A549 (cell line): ENCODE data around the gene SCYGR7. TPM values are rescaled to one million over a fixed set of nuclear protein-coding genes. Genes with fewer than 3 reads are reported as not detected.

ENCODE experiments used
- ATAC-seq, 2 experiments: fragments of 200-7000 bp in 1 of 2; fragments of >200 bp in 1 of 2; cut with Nextera tagmentation in 1 of 2; cut with Tn5 transposase in 1 of 2; 3 replicates each; pipeline versions ENCODE4 v1.8.0 to v1.9.1; 2018 to 2020; ENCODE audit warnings: mild to moderate bottlenecking in 1 of 2, moderate library complexity in 1 of 2
- CTCF ChIA-PET: fragments of 300-600 bp; sonication (Branson Sonifier 250); formaldehyde crosslinking; extraction: SDS; loops from one replicate; lab custom pipeline; 2021; ENCODE audit warnings: antibody characterized with exemption, inconsistent platforms; lab: Yijun Ruan, JAX
- POLR2A ChIA-PET: fragments of 350-600 bp; formaldehyde crosslinking; extraction: SDS; loops from one replicate; lab custom pipeline; 2021; ENCODE audit warnings: antibody characterized with exemption, inconsistent platforms; lab: Yijun Ruan, JAX
- DNase-seq, 2 experiments: peaks; one replicate each; pipeline versions ENCODE4 v3.0.0 to v3.0.0-alpha.2; 2011 to 2016; ENCODE audit warnings: low read depth in 1 of 2, low spot score in 1 of 2
- FAIRE-seq: peaks from 2 replicates; lab custom pipeline; 2011; peaks lifted over from hg19 to GRCh38; lab: Jason Lieb, UNC
- H3K27ac ChIP-seq, 2 experiments: fragments of >200 bp; sonication (Bioruptor Twin); formaldehyde crosslinking; 3 replicates each; pipeline ENCODE4 v1.5.1; 2016 to 2017
- H3K4me1 ChIP-seq: fragments of >200 bp; sonication (Bioruptor Twin); formaldehyde crosslinking; 3 replicates; pipeline ENCODE4 v1.6.1; 2016
- H3K4me2 ChIP-seq: fragments of >200 bp; sonication (Bioruptor Twin); formaldehyde crosslinking; 3 replicates; pipeline ENCODE4 v1.6.1; 2016
- H3K4me3 ChIP-seq: fragments of >200 bp; sonication (Bioruptor Twin); formaldehyde crosslinking; 3 replicates; pipeline ENCODE4 v1.5.1; 2016
- H3K9me3 ChIP-seq: fragments of >200 bp; sonication (Bioruptor Twin); formaldehyde crosslinking; 3 replicates; pipeline ENCODE4 v1.6.1; 2016
- BCL3 ChIP-seq: fragments of >200 bp; sonication (Bioruptor Twin); formaldehyde crosslinking; IDR thresholded peaks from 3 replicates; pipeline ENCODE4 v1.6.1; 2016
- CBX8 ChIP-seq: fragments of 200-600 bp; sonication (generic); IDR thresholded peaks from 2 replicates; pipeline ENCODE4 v1.6.1; 2016
- CHD4 ChIP-seq: fragments of 200-600 bp; sonication (generic); IDR thresholded peaks from 2 replicates; pipeline ENCODE4 v1.6.1; 2016; ENCODE audit warnings: antibody characterized with exemption, mild to moderate bottlenecking, borderline replicate concordance
- CTCF ChIP-seq: fragments of >200 bp; sonication (Bioruptor Twin); formaldehyde crosslinking; IDR thresholded peaks from 3 replicates; pipeline ENCODE4 v1.5.1; 2016
- E2F6 ChIP-seq: IDR thresholded peaks from 2 replicates; pipeline ENCODE4 v1.6.1; 2012; ENCODE audit warnings: low read depth, borderline replicate concordance
- ELK1 ChIP-seq: fragments of 150-350 bp; IDR thresholded peaks from 2 replicates; pipeline ENCODE4 v1.6.1; 2014; ENCODE audit warnings: low read depth, mild to moderate bottlenecking, low read length
- FOSL2 ChIP-seq, 2 experiments: fragments of 450-650 bp in 1 of 2; fragments of >200 bp in 1 of 2; sonication (Bioruptor Twin) in 1 of 2; formaldehyde crosslinking; IDR thresholded peaks; 2 replicates each; pipeline versions ENCODE4 v1.5.0 to v1.6.1; 2016 to 2020; ENCODE audit warnings: mild to moderate bottlenecking in 1 of 2, moderate library complexity in 1 of 2
- FOXS1 ChIP-seq: fragments of 250-450 bp; sonication (Bioruptor Pico); IDR thresholded peaks from 2 replicates; pipeline ENCODE4 v1.5.0; 2020; ENCODE audit warnings: mild to moderate bottlenecking, moderate library complexity
- HEYL ChIP-seq: fragments of 250-450 bp; sonication (Bioruptor Pico); IDR thresholded peaks from 2 replicates; pipeline ENCODE4 v1.8.0; 2021; ENCODE audit warnings: mild to moderate bottlenecking, moderate library complexity
- HOXA7 ChIP-seq: fragments of 250-450 bp; sonication (Bioruptor Pico); IDR thresholded peaks from 2 replicates; pipeline ENCODE4 v1.5.0; 2020; ENCODE audit warnings: mild to moderate bottlenecking, moderate library complexity
- HOXB5 ChIP-seq: fragments of 250-450 bp; sonication (Bioruptor Pico); IDR thresholded peaks from 2 replicates; pipeline ENCODE4 v1.5.0; 2020; ENCODE audit warnings: mild to moderate bottlenecking, moderate library complexity
- JUN ChIP-seq, 2 experiments: fragments of >200 bp; sonication (Bioruptor Twin); formaldehyde crosslinking; IDR thresholded peaks; 2 replicates in 1 of 2; 3 replicates in 1 of 2; pipeline ENCODE4 v1.6.1; 2016 to 2017
- KDM1A ChIP-seq: fragments of 200-600 bp; sonication (generic); IDR thresholded peaks from 2 replicates; pipeline ENCODE4 v1.6.1; 2016; ENCODE audit warnings: low read depth, mild to moderate bottlenecking
- POLR2A ChIP-seq: IDR thresholded peaks from 2 replicates; pipeline ENCODE4 v1.6.1; 2012; ENCODE audit warnings: mild to moderate bottlenecking, low read length
- RARB ChIP-seq: fragments of 250-450 bp; sonication (Bioruptor Pico); IDR thresholded peaks from 2 replicates; pipeline ENCODE4 v1.8.0; 2021; ENCODE audit warnings: mild to moderate bottlenecking, moderate library complexity
- REST ChIP-seq: fragments of 200-600 bp; sonication (generic); IDR thresholded peaks from 2 replicates; pipeline ENCODE4 v1.6.1; 2016; ENCODE audit warnings: antibody characterized with exemption, mild to moderate bottlenecking, moderate library complexity
- SREBF2 ChIP-seq: fragments of 450-650 bp; IDR thresholded peaks from 2 replicates; pipeline ENCODE4 v1.6.1; 2014; ENCODE audit warnings: mild to moderate bottlenecking, moderate library complexity
- WGBS: methylation state at CpG from one replicate; pipeline ENCODE4 v1.1.6; 2017; ENCODE audit errors: missing lambda C conversion rate; 5-methylcytosine and 5-hydroxymethylcytosine counted together
- polyA plus RNA-seq, 4 experiments: library from polyadenylated mRNA; depleted of rRNA in 3 of 4; stranded (reverse); fragments of >200 nt; fragmentation: RNase III in 1 of 4; extraction: RNeasy Plus Mini Kit Qiagen cat#74134 plus additional on column Dnase treatment in 1 of 4; gene quantifications; 2 replicates in 3 of 4; 3 replicates in 1 of 4; pipeline ENCODE4 v1.2.3, GENCODE V29; 2011 to 2017

SCYGR7 gene
- polyA plus RNA-seq, 2 of the 4 experiments (the other 2 are of a cell fraction) = not detected

GRCh38 chr2:227687189-227687588 is 40.9 kb upstream of the SCYGR7 start (continued):
- TF ChIP-seq REST = no peak
- TF ChIP-seq JUN (IDR thresholded peaks at IDR 0.05) = no peak
- no peak for TF ChIP-seq POLR2A
- no peak for TF ChIP-seq BCL3

- Histone ChIP-seq H3K9me3 (no peaks in the 10 kb centered on the region), H3K4me2 (no peak overlapping the region), H3K4me3 (no peak overlapping the region), H3K4me1 (no peaks in the 10 kb centered on the region), H3K27ac (no peak overlapping the region)
- CTCF ChIA-PET = interaction anchor here (0.7 to 2.1 kb wide), 2 partner anchors 17 to 39 kb away, joined by 4 to 5 read pairs; no protein-coding TSS in a partner anchor
- no peak for DNase-seq
- TF ChIP-seq CTCF = no peak
- TF ChIP-seq CHD4 = no peak
- no peak for TF ChIP-seq CBX8
- TF ChIP-seq RARB (CRISPR knock-in tag) = no peak
- TF ChIP-seq HEYL (CRISPR knock-in tag) = no peak
- TF ChIP-seq KDM1A = no peak
- TF ChIP-seq HOXA7 = no peak
- no peak for TF ChIP-seq E2F6
- TF ChIP-seq HOXB5 = no peak
- TF ChIP-seq SREBF2 = no peak
- TF ChIP-seq FOXS1 (CRISPR knock-in tag) = no peak
- TF ChIP-seq ELK1 = no peak
- TF ChIP-seq FOSL2 (IDR thresholded peaks at IDR 0.05) = no peak
- TF ChIP-seq FOSL2 (CRISPR knock-in tag; IDR thresholded peaks at IDR 0.05) = no peak
- no peak for TF ChIP-seq POLR2A
- 79% methylated on average over 2 of the region's 2 CpGs for WGBS
- no peak for FAIRE-seq
- no peak for ATAC-seq
- POLR2A ChIA-PET = no interaction called here
Measured at GRCh38 chr2:227696990-227697679, 31.0 kb upstream of the SCYGR7 start.
